Left lobe of liver (tissue), 2 donors: ENCODE data around the gene RPL22L1. TPM values are rescaled to one million over a fixed set of nuclear protein-coding genes. Genes with fewer than 3 reads are reported as not detected.
A peak's percentile ranks its signal among the peaks of the same experiment; 100 is the strongest.
"Not testable (repeated sequence)": the region's sequence is repeated elsewhere in the genome, so short reads cannot be mapped to it uniquely, and the experiment has no call there.

Source experiments
- ATAC-seq: fragments of 200-7000 bp; cut with Tn5 transposase; one replicate; pipeline ENCODE4 v1.9.1; 2020; ENCODE audit warnings: mild to moderate bottlenecking, moderate library complexity
- DNase-seq: peaks from one replicate; pipeline ENCODE4 v3.0.0-alpha.2; 2020; ENCODE audit warnings: low spot score
- total RNA-seq: library from RNA; stranded (reverse); gene quantifications from one replicate; pipeline ENCODE4 v1.2.1, GENCODE V29; 2021
- donor health status: DM: no; HTN: no; CAD: no; lungs with moderate emphysema.
- donor health status: DM: no; HTN: yes; CAD: no.

RPL22L1 gene
- 12.9 TPM for total RNA-seq

DNA sequence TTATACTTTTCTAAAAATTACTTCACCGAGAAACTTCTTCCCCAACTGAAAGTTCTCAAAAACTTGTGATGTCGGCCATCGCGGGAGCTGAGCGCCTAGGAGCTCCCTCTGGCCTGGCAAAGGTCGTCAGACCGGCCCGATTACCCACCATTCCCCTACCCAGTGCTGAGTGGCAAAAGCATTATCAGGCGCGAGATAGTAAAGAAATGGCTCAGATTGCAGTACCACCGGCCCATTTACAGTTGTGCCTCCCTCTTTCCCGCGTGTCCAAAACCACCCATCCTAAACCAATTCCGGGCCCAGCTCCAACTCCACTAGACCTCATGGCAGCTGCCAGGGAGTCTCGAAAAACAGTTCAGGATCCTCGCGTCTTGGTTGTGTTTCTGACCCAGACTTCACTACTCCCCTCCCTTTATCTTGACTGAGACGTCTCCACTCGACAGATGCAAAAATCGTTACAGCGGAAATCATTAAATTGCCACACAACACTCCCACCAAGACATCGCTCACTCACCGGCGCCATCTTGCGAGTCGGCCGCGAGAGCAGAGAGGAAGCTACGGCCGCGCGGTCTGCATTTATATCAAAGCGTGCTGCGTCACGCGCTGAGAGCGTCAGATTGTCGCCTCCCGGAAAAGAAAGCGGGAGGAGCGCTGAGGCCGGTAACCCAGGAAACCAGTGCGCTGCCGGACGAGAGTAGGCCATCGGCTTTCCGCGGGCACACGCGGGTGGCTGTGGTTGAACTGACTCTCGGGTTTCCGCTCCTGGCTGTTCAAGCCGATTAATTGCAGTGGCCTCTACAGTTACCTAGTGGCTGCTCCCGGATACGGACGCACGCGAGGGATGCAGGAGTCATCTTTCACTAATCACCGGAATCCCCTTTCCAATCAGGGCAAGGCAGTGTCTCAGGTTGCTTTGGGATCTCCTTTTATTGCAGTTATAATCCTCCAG is at the start of gene RPL22L1:
RPL22L1 (minus strand) TSS at position 551 of the 949 bp plus-strand sequence; CDS start at position 523, 28 bp downstream.
- ATAC-seq, result peak; percentile 98
- peak; percentile 95 for DNase-seq

GRCh38 chr3:170918715-170919114 is 48.7 kb upstream of the RPL22L1 start:
- DNase-seq, result no peak

GRCh38 chr3:170914690-170915089 is 44.7 kb upstream of the RPL22L1 start:
- DNase-seq (no peak), ATAC-seq (no peak)

More at GRCh38 chr3:170918715-170919114, 48.7 kb upstream of the RPL22L1 start:
- ATAC-seq, result no peak

DNA sequence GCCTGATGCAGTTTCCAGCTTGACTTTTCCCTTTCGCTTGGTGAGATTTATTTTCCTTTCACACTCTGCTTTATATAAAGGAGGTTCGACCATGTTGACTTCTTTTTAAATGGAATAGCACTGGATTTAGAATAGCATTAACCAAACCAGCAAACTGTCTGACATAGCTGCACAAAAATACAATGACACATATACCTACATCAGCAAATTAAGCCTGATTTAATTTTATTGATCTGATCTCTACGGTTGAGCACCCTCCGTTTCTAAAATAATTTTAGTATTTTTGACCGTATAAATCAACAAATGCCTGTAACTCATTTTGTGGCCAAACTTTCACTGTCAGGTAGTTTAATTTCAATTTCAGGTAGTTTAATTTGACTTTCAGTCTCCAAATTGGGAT is 44.2 kb upstream of the RPL22L1 start:
- ATAC-seq (no peak), DNase-seq (no peak)

GRCh38 chr3:170911051-170911450 is 41.1 kb upstream of the RPL22L1 start:
- no peak for DNase-seq
- no peak for ATAC-seq

- DNase-seq (no peak), ATAC-seq (no peak)
These were observed 40.5 kb upstream of the RPL22L1 start for GRCh38 chr3:170910542-170910941.

GRCh38 chr3:170909129-170909903 is 39.3 kb upstream of the RPL22L1 start:
- ATAC-seq, result no peak
- DNase-seq, result no peak

- ATAC-seq (peak; percentile 96), DNase-seq (peak; percentile 87)
These were observed 38.5 kb upstream of the RPL22L1 start, which contains the start of gene EIF5A2 for GRCh38 chr3:170908235-170909116. TSS of gene EIF5A2 (minus strand) at chr3:170908637. CDS start at chr3:170907806, 831 bp downstream.

DNA sequence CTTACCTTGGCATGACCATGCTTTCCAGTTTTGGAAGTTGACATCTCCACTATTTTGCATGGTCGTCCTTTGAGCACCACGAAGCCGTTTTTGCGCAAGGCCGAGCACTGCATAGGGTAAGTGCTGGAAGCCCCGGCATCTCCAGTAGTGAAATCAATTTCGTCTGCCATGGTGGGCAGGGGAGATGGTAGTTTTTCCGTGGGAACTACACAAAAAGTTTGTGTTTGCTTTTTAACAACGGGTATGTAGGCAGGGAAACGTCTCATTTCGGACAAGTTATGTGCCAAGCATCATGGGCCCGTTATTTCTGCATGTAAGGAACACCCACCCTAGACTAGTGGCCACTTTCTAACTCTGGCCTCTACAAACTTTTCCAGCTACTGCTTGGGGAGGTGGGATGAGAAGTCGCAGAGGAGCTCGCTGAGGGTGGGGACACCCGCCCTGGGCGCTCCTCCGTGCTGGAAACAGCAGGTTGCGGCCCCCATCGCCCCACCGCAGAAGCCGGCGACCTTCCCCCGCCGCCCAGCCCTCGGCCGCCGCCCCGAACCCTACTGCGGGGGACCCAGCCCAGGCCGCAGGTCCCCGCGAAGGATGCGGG is 37.7 kb upstream of the RPL22L1 start:
- DNase-seq, result no peak
- ATAC-seq, result no peak

GRCh38 chr3:170905862-170906261 is 35.9 kb upstream of the RPL22L1 start:
- ATAC-seq, result no peak
- no peak for DNase-seq

GRCh38 chr3:170903123-170903522 is 33.1 kb upstream of the RPL22L1 start:
- DNase-seq, result no peak
- ATAC-seq, result no peak

DNA sequence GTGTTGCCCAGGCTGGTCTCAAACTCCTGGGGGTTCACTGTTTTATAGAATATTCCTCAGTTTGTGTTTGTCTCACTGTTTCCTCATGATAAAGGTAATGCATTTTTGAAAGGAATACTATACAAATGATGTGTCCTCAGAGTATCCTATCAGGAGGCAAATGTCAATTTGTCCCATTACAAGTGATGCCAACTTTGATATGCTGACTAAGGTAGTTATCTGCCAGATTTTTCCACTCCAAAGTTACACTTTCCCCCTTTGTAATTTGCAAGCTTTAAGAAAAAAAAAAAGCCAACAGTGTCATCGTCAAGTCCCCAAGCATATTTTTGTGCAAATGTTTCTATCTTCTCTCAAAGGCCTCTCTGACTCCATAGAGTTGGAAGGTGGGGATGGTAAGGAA is 29.5 kb upstream of the RPL22L1 start:
- ATAC-seq (no peak), DNase-seq (no peak)

DNA sequence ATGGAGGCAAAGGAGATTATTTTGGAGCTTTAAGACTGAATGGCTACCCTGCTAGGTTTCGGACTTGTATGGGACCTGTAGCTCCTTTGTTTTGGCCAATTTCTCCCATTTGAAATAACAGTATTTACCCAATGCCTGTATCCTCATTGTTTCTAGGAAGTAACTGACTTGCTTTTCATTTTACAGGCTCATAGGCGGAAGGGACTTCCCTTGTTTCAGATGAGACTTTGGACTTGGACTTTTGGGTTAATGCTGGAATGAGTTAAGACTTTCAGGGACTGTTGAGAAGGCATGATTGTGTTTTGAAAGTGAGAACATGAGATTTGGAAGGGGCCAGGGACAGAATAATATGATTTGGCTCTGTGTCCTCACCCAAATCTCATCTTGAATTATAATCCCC is 28.0 kb upstream of the RPL22L1 start:
- no peak for ATAC-seq
- DNase-seq, result no peak

GRCh38 chr3:170897199-170897598 is 27.2 kb upstream of the RPL22L1 start:
- DNase-seq, ATAC-seq: not testable (repeated sequence)

DNA sequence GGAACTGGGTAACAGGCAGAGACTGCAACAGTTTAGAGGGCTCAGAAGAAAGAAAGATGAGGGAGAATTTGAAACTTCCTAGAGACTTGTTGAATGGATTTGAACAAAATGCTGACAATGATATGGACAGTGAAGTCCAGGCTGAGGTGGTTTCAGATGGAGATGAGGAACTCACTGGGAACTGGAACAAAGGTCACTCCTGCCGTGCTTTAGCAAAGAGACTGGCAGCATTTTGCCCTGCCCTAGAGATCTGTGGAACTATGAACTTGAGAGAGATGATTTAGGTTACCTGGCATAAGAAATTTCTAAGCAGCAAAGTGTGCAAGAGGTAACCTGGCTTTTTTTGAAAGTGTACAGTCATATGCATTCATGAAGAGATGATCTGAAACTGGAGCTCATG is 26.8 kb upstream of the RPL22L1 start:
- no peak for ATAC-seq
- DNase-seq, result no peak

- ATAC-seq, DNase-seq: not testable (repeated sequence)
These were observed 26.3 kb upstream of the RPL22L1 start for GRCh38 chr3:170896333-170896732.

DNA sequence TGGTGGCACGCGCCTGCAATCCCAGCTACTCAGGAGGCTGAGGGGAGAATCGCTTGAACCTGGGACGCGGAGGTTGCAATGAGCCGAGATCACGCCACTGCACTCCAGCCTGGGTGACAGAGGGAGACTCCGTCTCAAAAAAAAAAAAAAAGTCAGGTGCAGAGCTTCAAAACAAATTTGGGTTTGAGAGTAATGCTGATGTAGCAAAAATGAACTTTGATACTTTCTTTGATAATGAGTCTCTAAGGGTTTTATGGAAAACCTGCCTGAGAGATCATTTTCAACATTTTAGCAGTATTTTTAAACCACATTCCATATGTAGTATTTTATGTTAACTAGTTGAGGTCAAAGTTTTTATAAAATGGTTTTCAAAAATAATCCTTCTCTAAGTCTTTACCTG is 23.9 kb upstream of the RPL22L1 start:
- DNase-seq, result no peak
- ATAC-seq, result no peak

GRCh38 chr3:170889630-170890029 is 19.6 kb upstream of the RPL22L1 start:
- ATAC-seq (no peak), DNase-seq (no peak)

- no peak for ATAC-seq
These were observed 19.1 kb upstream of the RPL22L1 start for GRCh38 chr3:170889132-170889531.

More at GRCh38 chr3:170889132-170889531, 19.1 kb upstream of the RPL22L1 start:
- no peak for DNase-seq
